Measurements from ENCODE around the gene RASL10A. TPM values are rescaled to one million over a fixed set of nuclear protein-coding genes. Genes with fewer than 3 reads are reported as not detected.

The RASL10A gene
- total RNA-seq, 1 donor from 2014 or later, result 0.88 TPM

DNA sequence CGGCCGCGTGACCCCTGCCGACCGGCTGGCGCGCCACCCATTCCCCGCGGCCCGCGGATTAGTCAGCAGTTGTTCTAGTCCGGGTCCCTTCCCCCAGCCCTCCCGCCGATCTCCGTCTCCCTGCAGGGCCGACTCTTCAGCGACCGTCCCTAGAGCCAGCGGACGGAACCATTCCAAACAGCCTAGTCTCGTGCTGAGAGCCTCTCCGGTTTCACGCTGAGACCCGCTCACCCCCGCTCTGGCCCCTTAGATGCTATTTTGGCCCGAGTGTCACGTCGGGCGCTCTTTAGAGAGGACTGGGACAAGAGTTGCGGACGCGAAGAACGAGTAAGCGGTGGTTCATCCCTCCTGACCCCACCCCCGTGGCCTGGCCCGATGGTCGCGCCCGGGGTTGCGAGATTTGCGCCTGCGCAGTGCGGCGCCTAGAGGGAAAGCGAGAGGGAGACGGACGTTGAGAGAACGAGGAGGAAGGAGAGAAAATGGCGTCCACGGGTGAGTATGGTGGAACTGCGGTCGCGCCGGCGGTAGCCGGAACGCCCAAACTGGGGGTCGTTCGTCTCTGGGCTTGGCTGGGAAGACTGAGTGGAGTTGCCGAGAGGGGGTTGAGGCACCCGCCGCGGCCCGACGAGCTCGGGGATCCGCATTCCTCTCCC is 47.5 kb downstream of the RASL10A start, which contains the start of the genes EWSR1 and RHBDD3:
Gene EWSR1, plus strand, starts transcription at position 411 of the 653 bp plus-strand sequence. Its CDS starts 69 bp downstream, at position 480.
Gene RHBDD3, minus strand, starts transcription at position 124 of the 653 bp plus-strand sequence. CDS start 2,355 bp downstream, outside the sequence.
- ATAC-seq, result peak; percentile 93

DNA sequence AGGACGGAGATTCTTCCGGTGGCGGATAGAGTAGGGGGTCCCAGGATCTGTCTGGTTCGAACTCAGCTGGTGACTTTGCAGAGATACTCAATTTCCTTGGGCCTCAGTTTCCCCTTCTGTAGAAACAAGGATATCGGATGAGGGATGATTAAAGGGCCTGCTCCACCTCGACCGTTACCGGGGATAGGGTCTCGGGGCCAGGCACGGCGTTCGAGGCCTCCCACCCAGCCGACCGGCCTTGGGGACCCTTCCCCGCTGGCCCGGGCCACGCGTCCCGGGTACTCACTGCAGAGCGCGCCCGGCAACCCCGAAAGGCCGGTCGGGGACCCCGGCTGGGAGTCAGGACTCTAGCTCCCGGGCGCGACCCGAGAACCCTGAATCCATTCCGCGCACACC is 48.0 kb downstream of the RASL10A start:
- no peak for ATAC-seq

DNA sequence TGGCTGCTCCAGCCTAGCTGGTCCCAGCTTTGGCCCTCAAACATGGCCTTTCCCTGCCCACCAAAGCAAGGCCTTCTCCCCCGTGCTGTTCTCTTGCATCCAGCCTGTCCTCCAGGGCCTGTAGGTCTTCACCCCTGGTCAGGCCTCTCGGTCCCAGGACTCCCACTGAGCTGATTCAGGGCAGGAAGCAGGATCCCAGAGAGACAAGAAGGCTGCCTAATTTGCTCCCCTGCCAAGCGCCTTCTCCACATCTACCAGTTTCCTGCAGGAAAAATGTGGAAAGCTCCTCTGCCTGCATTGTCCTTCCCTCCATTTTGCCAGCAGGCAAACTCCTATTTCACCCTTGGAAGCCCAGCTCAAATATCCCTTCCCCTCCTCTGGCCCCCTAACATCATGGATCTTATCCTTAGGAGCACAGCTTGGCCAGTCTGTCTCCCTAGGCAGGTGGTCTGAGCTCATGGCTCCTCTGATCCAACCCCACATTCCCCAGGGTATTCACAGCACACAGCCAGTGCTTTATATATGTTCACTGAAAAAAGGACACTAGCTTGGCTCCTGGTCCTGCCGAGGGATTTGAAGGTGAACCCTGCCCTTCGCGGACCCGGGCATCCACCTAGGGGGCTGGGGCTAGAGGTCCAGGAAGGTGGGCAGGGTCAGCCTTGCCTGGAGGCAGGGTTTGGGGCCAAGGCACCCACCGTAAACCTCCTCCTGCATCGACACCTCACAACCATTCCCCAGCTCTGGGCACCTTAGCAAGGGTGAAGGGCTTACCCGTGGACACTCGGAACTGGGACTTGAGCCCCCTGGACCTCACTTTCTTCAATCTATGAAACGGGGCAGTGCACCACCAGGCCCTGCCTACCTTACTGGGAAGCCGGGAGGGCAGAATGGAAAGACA is 48.7 kb downstream of the RASL10A start:
- no peak for ATAC-seq

DNA sequence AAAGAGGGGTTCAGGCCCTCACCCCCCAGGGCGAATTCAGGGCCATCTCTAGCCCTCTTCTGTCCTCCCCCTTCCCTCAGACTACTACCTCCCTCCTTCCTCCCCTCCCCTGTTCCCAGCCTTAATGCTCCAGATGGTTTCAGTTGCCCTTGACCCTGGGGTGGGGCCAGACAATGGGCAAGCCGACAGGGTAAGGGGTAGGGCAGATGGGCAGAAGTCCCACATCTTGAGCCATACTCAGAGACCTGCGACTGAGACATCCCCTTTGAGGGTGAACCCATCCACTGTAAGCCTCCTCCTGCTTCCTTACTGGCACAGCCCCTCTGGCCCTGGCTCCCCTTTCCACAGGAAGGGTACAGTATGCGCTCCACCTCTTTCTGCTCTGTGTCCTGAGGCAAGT is 49.6 kb downstream of the RASL10A start:
- no peak for ATAC-seq

DNA sequence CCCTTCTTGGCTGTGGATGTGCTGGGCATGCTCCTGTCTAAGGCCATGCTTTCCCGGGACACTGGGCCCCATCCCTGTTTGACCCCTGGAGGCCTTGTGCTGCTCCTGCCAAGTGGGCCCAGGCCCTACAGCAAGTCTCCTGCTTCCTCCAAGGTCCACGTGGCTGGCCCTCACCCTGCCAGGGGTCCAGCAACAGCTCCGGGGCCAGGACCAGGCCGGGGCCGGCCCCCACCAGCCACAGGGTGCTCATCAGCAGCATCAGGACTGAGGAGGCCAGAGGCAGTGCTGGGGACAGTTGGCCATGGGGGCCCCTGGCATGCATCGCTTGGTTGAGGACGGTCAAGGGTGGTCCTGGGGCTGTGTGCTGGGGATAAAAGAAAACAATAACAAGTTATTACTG is 50.2 kb downstream of the RASL10A start:
- ATAC-seq, result no peak

DNA sequence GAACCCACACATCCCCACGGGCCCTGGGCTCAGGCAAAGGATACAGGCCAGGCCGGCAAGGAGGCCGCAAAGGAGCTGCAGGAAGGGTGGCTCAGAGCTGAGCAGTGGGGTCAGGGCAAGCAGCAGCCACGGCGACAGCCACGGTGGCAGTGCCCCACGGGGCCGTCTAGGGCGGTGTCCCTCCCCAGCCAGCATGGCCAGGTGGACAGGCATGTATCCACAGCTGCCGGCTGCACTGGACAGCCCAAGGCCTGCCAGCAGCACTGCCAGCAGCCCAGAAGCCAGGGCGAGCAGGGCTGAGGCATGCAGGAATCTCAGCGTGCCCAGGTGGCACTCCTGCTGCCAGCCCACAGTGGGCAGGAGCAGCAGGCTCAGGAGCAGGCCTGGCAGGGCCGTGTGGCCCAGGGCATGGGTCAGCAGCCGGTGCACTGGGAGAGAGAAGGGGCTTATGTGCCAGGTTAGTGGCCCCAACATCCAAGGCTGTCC is 51.7 kb downstream of the RASL10A start:
- no peak for ATAC-seq

Other genes with a start within 250 kb of the RASL10A start
- 72.9 TPM for gene KREMEN1, start 242.7 kb downstream of the RASL10A start, total RNA-seq
- 0.84 TPM for gene EMID1, start 109.8 kb downstream of the RASL10A start, total RNA-seq
- 10.4 TPM for gene RHBDD3, start 47.7 kb downstream of the RASL10A start, total RNA-seq
- gene EWSR1, start 47.4 kb downstream of the RASL10A start, total RNA-seq, result 127 TPM
- 27.7 TPM for gene GAS2L1, start 9.0 kb downstream of the RASL10A start, total RNA-seq
- gene AP1B1, start 72.9 kb upstream of the RASL10A start, total RNA-seq, result 80.8 TPM
- gene RFPL1, start 122.9 kb upstream of the RASL10A start, total RNA-seq, result not detected
- not detected for gene NEFH, start 164.5 kb upstream of the RASL10A start, total RNA-seq
- gene THOC5, start 238.1 kb upstream of the RASL10A start, total RNA-seq, result 30.1 TPM